ENCODE data around the gene ABHD17B. TPM values are rescaled to one million over a fixed set of nuclear protein-coding genes. Genes with fewer than 3 reads are reported as not detected.

Gene ABHD17B
- total RNA-seq, 4 donors from 2014 or later = 18.3 to 23.5 (median 19.5) TPM

- TF ChIP-seq CTCF (IDR thresholded peaks at IDR 0.05) = no peak
- DNase-seq (ENCODE audit: low spot score) = no peak
- ATAC-seq (ENCODE audit: low FRiP score) = no peak
Observed at GRCh38 chr9:71890042-71890679, 20.8 kb downstream of the ABHD17B start.

- no peak for TF ChIP-seq CTCF (IDR thresholded peaks at IDR 0.05)
- DNase-seq (ENCODE audit: low spot score) = no peak
- no peak for ATAC-seq (ENCODE audit: low FRiP score)
Observed at GRCh38 chr9:71887362-71887761, 23.6 kb downstream of the ABHD17B start.

GRCh38 chr9:71886541-71886940 lies 24.5 kb downstream of the ABHD17B start:
- DNase-seq (ENCODE audit: low spot score) = no peak
- no peak for ATAC-seq (ENCODE audit: low FRiP score)
- no peak for TF ChIP-seq CTCF (IDR thresholded peaks at IDR 0.05)

GRCh38 chr9:71886015-71886414 lies 25.0 kb downstream of the ABHD17B start:
- ATAC-seq (ENCODE audit: low FRiP score) = no peak
- DNase-seq (ENCODE audit: low spot score) = no peak
- no peak for TF ChIP-seq CTCF (IDR thresholded peaks at IDR 0.05)

GRCh38 chr9:71885467-71885866 lies 25.5 kb downstream of the ABHD17B start:
- no peak for ATAC-seq (ENCODE audit: low FRiP score)
- no peak for DNase-seq (ENCODE audit: low spot score)
- no peak for TF ChIP-seq CTCF (IDR thresholded peaks at IDR 0.05)

GRCh38 chr9:71884005-71884404 lies 27.0 kb downstream of the ABHD17B start:
- no peak for ATAC-seq (ENCODE audit: low FRiP score)
- no peak for DNase-seq (ENCODE audit: low spot score)
- TF ChIP-seq CTCF (IDR thresholded peaks at IDR 0.05) = no peak

GRCh38 chr9:71879644-71880174 lies 31.3 kb downstream of the ABHD17B start:
- no peak for DNase-seq (ENCODE audit: low spot score)

More at GRCh38 chr9:71879644-71880174, 31.3 kb downstream of the ABHD17B start:
- no peak for ATAC-seq (ENCODE audit: low FRiP score)
- TF ChIP-seq CTCF (IDR thresholded peaks at IDR 0.05) = no peak
